ENCODE results near the gene GASK1A.

The GASK1A gene

GRCh38 chr3:43034911-43035310, 55.8 kb downstream of the GASK1A start:
- no peak overlapping the region for H3K4me2 ChIP-seq (ENCODE audit: low read depth, low read length, poor library complexity, severe bottlenecking)
- no peaks in the 10 kb centered on the region for H3F3A ChIP-seq (ENCODE audit: insufficient read depth)
- H3K36me3 ChIP-seq (ENCODE audit: low read length) = no peaks in the 10 kb centered on the region
- no peaks in the 10 kb centered on the region for H3K9me3 ChIP-seq (ENCODE audit: insufficient read depth, low read length)
- no peaks in the 10 kb centered on the region for H3K9me2 ChIP-seq (replicated peaks; ENCODE audit: insufficient read depth, low read length)
- no peaks in the 10 kb centered on the region for H4K20me1 ChIP-seq (ENCODE audit: low read depth, low read length)
- no peak overlapping the region for H2AFZ ChIP-seq (ENCODE audit: low read depth, low read length, severe bottlenecking)
- TF ChIP-seq, protein P1, sequence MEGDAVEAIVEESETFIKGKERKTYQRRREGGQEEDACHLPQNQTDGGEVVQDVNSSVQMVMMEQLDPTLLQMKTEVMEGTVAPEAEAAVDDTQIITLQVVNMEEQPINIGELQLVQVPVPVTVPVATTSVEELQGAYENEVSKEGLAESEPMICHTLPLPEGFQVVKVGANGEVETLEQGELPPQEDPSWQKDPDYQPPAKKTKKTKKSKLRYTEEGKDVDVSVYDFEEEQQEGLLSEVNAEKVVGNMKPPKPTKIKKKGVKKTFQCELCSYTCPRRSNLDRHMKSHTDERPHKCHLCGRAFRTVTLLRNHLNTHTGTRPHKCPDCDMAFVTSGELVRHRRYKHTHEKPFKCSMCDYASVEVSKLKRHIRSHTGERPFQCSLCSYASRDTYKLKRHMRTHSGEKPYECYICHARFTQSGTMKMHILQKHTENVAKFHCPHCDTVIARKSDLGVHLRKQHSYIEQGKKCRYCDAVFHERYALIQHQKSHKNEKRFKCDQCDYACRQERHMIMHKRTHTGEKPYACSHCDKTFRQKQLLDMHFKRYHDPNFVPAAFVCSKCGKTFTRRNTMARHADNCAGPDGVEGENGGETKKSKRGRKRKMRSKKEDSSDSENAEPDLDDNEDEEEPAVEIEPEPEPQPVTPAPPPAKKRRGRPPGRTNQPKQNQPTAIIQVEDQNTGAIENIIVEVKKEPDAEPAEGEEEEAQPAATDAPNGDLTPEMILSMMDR (IDR thresholded peaks at IDR 0.05; ENCODE audit: insufficient read depth, low read length, poor library complexity, severe bottlenecking) = no peak
- no peak for TF ChIP-seq EZH2phosphoT487 (conservative IDR thresholded peaks at IDR 0.05; ENCODE audit: low read length)
- no peaks in the 10 kb centered on the region for H3K27me3 ChIP-seq (ENCODE audit: low read length)
- no peak overlapping the region for H3K27ac ChIP-seq (ENCODE audit: low read depth, low read length)
- H3K9ac ChIP-seq (ENCODE audit: low read length) = no peak overlapping the region
- no peak overlapping the region for H3K4me3 ChIP-seq (ENCODE audit: insufficient read depth, low read length, poor library complexity, severe bottlenecking)
- H3K79me2 ChIP-seq (ENCODE audit: insufficient read depth, low read length) = no peaks in the 10 kb centered on the region

DNA sequence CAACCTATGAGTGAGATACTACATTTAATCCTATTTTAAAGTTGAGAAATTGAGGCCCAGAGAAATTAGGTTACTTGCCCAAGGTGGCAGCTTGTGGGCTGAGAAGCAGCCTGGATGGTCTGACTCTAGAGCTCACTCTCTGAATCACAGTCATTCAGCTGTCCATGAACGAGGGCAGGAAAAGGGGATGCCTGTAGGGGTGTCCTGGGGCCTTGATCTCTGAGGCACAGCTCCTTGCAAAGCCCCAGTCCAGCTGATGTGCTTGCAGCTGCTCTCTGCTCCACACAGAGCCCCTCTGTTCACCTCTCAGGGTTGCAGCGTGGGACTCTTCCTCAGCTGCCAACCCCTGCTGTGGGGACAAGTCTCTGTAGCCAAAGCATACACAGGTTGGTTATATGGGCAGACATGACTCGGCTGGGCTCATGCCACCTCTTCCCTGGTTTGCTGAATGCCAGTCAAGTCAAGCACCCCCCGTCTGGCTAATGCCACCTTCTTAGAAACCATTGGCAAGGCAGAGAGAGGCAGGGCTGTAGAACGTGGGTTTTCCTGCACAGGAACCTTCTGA, 56.8 kb downstream of the GASK1A start:
- Histone ChIP-seq H3F3A (ENCODE audit: insufficient read depth) (no peaks in the 10 kb centered on the region), H3K4me2 (ENCODE audit: low read depth, low read length, poor library complexity, severe bottlenecking) (no peak overlapping the region), H3K79me2 (ENCODE audit: insufficient read depth, low read length) (no peaks in the 10 kb centered on the region), H3K4me3 (ENCODE audit: insufficient read depth, low read length, poor library complexity, severe bottlenecking) (no peak overlapping the region), H3K9ac (ENCODE audit: low read length) (no peak overlapping the region), H3K27me3 (ENCODE audit: low read length) (no peaks in the 10 kb centered on the region), H3K9me2 (replicated peaks; ENCODE audit: insufficient read depth, low read length) (no peaks in the 10 kb centered on the region), H3K27ac (ENCODE audit: low read depth, low read length) (no peak overlapping the region), H3K9me3 (ENCODE audit: insufficient read depth, low read length) (no peaks in the 10 kb centered on the region), H4K20me1 (ENCODE audit: low read depth, low read length) (no peaks in the 10 kb centered on the region), H2AFZ (ENCODE audit: low read depth, low read length, severe bottlenecking) (no peak overlapping the region), H3K36me3 (ENCODE audit: low read length) (no peaks in the 10 kb centered on the region)
- TF ChIP-seq, protein P1 (IDR thresholded peaks at IDR 0.05; ENCODE audit: insufficient read depth, low read length, poor library complexity, severe bottlenecking) = no peak
- no peak for TF ChIP-seq EZH2phosphoT487 (conservative IDR thresholded peaks at IDR 0.05; ENCODE audit: low read length)

DNA sequence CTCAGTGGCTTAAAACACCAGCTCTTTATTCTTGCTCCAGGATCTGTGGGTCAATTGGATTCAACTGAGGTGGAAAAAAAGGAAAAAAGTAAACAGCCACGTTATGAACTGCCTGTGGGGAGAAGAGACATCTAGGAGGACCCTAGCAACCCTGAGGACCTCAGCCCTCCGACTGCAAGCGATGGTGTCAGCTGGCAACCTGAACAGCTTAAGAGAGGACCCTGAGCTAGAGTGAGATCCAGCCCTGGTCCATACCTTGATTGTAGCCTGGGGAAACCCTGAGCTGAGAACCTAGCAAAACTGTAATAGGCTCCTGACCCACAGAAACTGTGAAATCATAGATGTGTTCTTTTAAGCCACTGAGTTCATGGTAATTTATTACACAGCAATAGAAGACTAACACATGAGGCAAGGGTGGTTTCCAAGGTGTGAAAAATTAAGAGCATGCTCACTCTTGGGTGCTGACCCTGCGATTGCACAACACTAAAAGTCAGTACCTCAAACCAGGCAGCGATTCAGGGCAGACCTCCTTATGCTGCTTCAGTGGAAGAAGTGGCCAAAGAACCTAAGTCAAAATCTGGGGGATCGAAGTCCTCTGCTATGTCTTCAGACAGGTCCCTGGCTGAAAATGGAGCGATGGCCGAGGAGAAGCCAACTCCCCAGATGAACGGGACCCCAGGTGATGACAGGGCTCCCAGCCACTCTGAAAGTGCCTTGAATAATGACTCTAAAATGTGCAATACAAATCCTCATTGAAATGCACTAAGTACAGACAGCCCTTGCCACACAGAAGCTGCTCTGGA, 57.7 kb downstream of the GASK1A start:
- Histone ChIP-seq H3K9me3 (ENCODE audit: insufficient read depth, low read length) (no peaks in the 10 kb centered on the region), H3K27ac (ENCODE audit: low read depth, low read length) (no peak overlapping the region), H3K27me3 (ENCODE audit: low read length) (no peaks in the 10 kb centered on the region), H3K9ac (ENCODE audit: low read length) (no peak overlapping the region), H2AFZ (ENCODE audit: low read depth, low read length, severe bottlenecking) (no peak overlapping the region), H3K36me3 (ENCODE audit: low read length) (no peaks in the 10 kb centered on the region), H3K4me3 (ENCODE audit: insufficient read depth, low read length, poor library complexity, severe bottlenecking) (no peak overlapping the region), H3F3A (ENCODE audit: insufficient read depth) (no peaks in the 10 kb centered on the region), H3K4me2 (ENCODE audit: low read depth, low read length, poor library complexity, severe bottlenecking) (no peak overlapping the region), H3K79me2 (ENCODE audit: insufficient read depth, low read length) (no peaks in the 10 kb centered on the region), H4K20me1 (ENCODE audit: low read depth, low read length) (no peaks in the 10 kb centered on the region), H3K9me2 (replicated peaks; ENCODE audit: insufficient read depth, low read length) (no peaks in the 10 kb centered on the region)
- TF ChIP-seq EZH2phosphoT487 (conservative IDR thresholded peaks at IDR 0.05; ENCODE audit: low read length) = no peak
- TF ChIP-seq, protein P1 (IDR thresholded peaks at IDR 0.05; ENCODE audit: insufficient read depth, low read length, poor library complexity, severe bottlenecking) = no peak

Measured in SU-DHL-6 (cell line).